ENCODE data around the gene FBXO17.

FBXO17 gene

GRCh38 chr19:38894968-38895367 is 80.6 kb downstream of the FBXO17 start:
- Histone ChIP-seq H2AFZ (ENCODE audit: low read length) (no peak overlapping the region), H3K9ac (ENCODE audit: low read depth, low read length, poor library complexity, severe bottlenecking) (no peak overlapping the region), H3K27me3 (ENCODE audit: insufficient read depth, low read length, poor library complexity, severe bottlenecking) (no peaks in the 10 kb centered on the region), H3K4me1 (ENCODE audit: insufficient read depth, low read length, poor library complexity, severe bottlenecking) (peaks cover 9% of the 10 kb centered on the region), H3K9me3 (ENCODE audit: insufficient read depth, low read depth, low read length) (no peaks in the 10 kb centered on the region), H3K36me3 (ENCODE audit: insufficient read depth, low read length) (no peaks in the 10 kb centered on the region), H3K4me3 (ENCODE audit: low read length, poor library complexity, severe bottlenecking) (no peak overlapping the region), H3K9me2 (replicated peaks; ENCODE audit: low read depth, low read length) (no peaks in the 10 kb centered on the region), H4K20me1 (ENCODE audit: insufficient read depth, low read length, poor library complexity, severe bottlenecking) (no peaks in the 10 kb centered on the region), H3K79me2 (ENCODE audit: insufficient read depth, low read length) (peaks cover under 1% of the 10 kb centered on the region), H3K4me2 (ENCODE audit: low read depth, low read length, poor library complexity, severe bottlenecking) (no peak overlapping the region), H3F3A (ENCODE audit: low read depth) (no peaks in the 10 kb centered on the region)
- TF ChIP-seq, protein P1, sequence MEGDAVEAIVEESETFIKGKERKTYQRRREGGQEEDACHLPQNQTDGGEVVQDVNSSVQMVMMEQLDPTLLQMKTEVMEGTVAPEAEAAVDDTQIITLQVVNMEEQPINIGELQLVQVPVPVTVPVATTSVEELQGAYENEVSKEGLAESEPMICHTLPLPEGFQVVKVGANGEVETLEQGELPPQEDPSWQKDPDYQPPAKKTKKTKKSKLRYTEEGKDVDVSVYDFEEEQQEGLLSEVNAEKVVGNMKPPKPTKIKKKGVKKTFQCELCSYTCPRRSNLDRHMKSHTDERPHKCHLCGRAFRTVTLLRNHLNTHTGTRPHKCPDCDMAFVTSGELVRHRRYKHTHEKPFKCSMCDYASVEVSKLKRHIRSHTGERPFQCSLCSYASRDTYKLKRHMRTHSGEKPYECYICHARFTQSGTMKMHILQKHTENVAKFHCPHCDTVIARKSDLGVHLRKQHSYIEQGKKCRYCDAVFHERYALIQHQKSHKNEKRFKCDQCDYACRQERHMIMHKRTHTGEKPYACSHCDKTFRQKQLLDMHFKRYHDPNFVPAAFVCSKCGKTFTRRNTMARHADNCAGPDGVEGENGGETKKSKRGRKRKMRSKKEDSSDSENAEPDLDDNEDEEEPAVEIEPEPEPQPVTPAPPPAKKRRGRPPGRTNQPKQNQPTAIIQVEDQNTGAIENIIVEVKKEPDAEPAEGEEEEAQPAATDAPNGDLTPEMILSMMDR (conservative IDR thresholded peaks at IDR 0.05; ENCODE audit: low read length) = no peak
- TF ChIP-seq EZH2phosphoT487 (IDR thresholded peaks at IDR 0.05; ENCODE audit: borderline replicate concordance) = no peak

GRCh38 chr19:38893341-38893771 is 82.2 kb downstream of the FBXO17 start:
- Histone ChIP-seq H3K9ac (ENCODE audit: low read depth, low read length, poor library complexity, severe bottlenecking) (no peak overlapping the region), H3K4me1 (ENCODE audit: insufficient read depth, low read length, poor library complexity, severe bottlenecking) (peaks cover 8% of the 10 kb centered on the region), H3K36me3 (ENCODE audit: insufficient read depth, low read length) (peaks cover 7% of the 10 kb centered on the region; the same call in 1 of the 2 replicates)

DNA sequence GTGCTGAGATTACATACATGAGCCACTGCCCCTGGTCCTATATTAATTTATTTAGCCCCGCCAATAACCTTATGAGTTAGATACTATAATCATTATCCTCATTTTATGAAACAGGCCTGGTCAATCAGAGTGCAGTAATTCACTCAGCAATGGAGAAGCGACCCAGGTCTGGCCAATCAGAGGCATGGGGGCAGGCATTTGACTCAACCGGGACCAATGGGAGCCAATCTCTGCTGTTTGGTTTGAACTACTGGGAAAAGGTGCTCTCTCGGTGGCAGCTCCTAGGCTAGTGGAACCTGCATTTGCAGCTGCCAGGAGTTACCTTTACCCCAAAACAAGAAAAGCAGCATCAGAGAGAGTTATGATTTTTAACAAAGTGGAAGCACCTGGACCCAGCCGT is 82.7 kb downstream of the FBXO17 start:
- Histone ChIP-seq H3K79me2 (ENCODE audit: insufficient read depth, low read length) (no peaks in the 10 kb centered on the region), H3F3A (ENCODE audit: low read depth) (no peaks in the 10 kb centered on the region), H3K4me2 (ENCODE audit: low read depth, low read length, poor library complexity, severe bottlenecking) (no peak overlapping the region), H3K4me3 (ENCODE audit: low read length, poor library complexity, severe bottlenecking) (no peak overlapping the region), H4K20me1 (ENCODE audit: insufficient read depth, low read length, poor library complexity, severe bottlenecking) (no peaks in the 10 kb centered on the region), H3K27me3 (ENCODE audit: insufficient read depth, low read length, poor library complexity, severe bottlenecking) (no peaks in the 10 kb centered on the region), H2AFZ (ENCODE audit: low read length) (no peak overlapping the region), H3K9me3 (ENCODE audit: insufficient read depth, low read depth, low read length) (no peaks in the 10 kb centered on the region), H3K9me2 (replicated peaks; ENCODE audit: low read depth, low read length) (no peaks in the 10 kb centered on the region), H3K36me3 (ENCODE audit: insufficient read depth, low read length) (peaks cover 8% of the 10 kb centered on the region; the same call in 1 of the 2 replicates), H3K9ac (ENCODE audit: low read depth, low read length, poor library complexity, severe bottlenecking) (no peak overlapping the region), H3K4me1 (ENCODE audit: insufficient read depth, low read length, poor library complexity, severe bottlenecking) (peaks cover 3% of the 10 kb centered on the region)
- no peak for TF ChIP-seq EZH2phosphoT487 (IDR thresholded peaks at IDR 0.05; ENCODE audit: borderline replicate concordance)
- TF ChIP-seq, protein P1 (conservative IDR thresholded peaks at IDR 0.05; ENCODE audit: low read length) = no peak

More at GRCh38 chr19:38893341-38893771, 82.2 kb downstream of the FBXO17 start:
- no peak overlapping the region for H3K4me2 ChIP-seq (ENCODE audit: low read depth, low read length, poor library complexity, severe bottlenecking)
- TF ChIP-seq, protein P1 (conservative IDR thresholded peaks at IDR 0.05; ENCODE audit: low read length) = no peak
- TF ChIP-seq EZH2phosphoT487 (IDR thresholded peaks at IDR 0.05; ENCODE audit: borderline replicate concordance) = no peak
- H3K9me2 ChIP-seq (replicated peaks; ENCODE audit: low read depth, low read length) = no peaks in the 10 kb centered on the region
- no peaks in the 10 kb centered on the region; the same call in 1 of the 2 replicates for H3K79me2 ChIP-seq (ENCODE audit: insufficient read depth, low read length)
- H4K20me1 ChIP-seq (ENCODE audit: insufficient read depth, low read length, poor library complexity, severe bottlenecking) = no peaks in the 10 kb centered on the region
- no peak overlapping the region for H2AFZ ChIP-seq (ENCODE audit: low read length)
- H3K4me3 ChIP-seq (ENCODE audit: low read length, poor library complexity, severe bottlenecking) = no peak overlapping the region
- H3K27me3 ChIP-seq (ENCODE audit: insufficient read depth, low read length, poor library complexity, severe bottlenecking) = no peaks in the 10 kb centered on the region
- no peaks in the 10 kb centered on the region for H3K9me3 ChIP-seq (ENCODE audit: insufficient read depth, low read depth, low read length)
- H3F3A ChIP-seq (ENCODE audit: low read depth) = no peaks in the 10 kb centered on the region
